IPS-NIHi11 (cell line): Measurements from ENCODE around the gene SIPA1L3.
A peak's percentile ranks its signal among the peaks of the same experiment; 100 is the strongest.

ENCODE experiments used
- DNase-seq: peaks from one replicate; pipeline ENCODE4 v3.0.0; 2012; ENCODE audit warnings: mixed read lengths, low spot score

Gene SIPA1L3

DNA sequence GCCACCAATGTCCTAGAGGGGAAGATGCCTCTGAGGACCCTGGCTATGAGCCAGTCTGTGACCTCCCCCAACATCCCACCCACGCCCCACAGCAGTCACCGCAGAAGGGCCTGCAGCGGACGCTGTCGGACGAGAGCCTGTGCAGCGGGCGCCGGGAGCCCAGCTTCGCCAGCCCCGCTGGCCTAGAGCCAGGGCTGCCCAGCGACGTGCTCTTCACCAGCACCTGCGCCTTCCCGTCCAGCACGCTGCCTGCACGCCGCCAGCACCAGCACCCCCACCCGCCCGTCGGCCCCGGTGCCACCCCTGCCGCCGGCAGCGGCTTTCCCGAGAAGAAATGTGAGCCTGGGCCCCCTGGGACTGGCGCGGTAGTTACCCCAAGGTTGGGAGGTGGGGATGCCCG is 286.4 kb downstream of the SIPA1L3 start:
- DNase-seq = no peak

DNA sequence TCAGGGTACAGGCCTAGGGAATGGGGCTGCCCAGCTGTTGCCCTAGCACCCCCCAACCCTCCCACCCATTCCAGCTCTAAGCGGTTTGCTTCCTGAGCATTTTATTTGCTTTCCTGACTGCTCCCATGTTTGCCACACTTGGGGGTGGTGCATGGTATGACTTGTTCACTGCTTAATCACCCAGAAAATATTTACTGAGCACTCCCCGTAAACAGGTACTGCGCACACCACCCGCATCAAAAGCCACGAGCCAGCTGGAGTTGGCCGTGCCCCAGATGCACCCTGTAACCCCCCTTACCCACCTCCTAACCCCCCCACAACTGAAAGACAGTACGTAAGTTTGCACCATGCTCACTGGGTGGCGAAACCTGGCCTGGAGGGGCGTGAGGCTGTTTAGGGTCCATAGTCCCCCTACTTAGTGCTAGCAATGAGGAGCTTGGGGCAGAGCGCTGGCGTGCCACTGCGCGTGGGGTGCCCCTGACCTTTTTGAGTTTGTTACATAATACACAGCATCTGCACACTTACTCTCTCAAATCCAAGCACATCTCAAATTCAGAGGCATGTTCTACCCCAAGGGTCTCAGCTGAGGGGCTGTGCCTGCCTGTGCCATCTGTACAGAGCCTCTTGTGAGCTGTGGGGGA is 287.2 kb downstream of the SIPA1L3 start:
- DNase-seq = no peak

DNA sequence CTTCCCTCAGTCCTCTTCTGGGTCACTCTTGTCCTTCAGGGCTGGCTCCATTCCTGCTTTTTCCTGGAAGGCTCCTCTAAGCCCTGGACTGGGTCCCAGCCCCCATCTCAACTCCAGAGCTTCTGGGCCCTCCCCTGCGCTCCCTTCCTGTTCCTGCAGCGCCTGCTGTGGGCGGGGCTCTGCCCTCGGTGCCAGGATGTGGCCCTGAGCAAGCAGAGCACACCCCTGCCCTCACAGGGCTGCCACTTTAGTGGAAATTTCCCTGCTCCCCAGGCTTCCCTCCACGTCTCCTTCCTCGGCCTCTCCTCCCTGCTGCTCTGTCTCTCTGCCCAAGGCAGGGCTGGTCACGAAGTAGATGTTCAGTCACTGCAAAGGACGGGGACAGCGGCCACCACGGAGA is 288.2 kb downstream of the SIPA1L3 start:
- DNase-seq = peak; percentile 7

DNA sequence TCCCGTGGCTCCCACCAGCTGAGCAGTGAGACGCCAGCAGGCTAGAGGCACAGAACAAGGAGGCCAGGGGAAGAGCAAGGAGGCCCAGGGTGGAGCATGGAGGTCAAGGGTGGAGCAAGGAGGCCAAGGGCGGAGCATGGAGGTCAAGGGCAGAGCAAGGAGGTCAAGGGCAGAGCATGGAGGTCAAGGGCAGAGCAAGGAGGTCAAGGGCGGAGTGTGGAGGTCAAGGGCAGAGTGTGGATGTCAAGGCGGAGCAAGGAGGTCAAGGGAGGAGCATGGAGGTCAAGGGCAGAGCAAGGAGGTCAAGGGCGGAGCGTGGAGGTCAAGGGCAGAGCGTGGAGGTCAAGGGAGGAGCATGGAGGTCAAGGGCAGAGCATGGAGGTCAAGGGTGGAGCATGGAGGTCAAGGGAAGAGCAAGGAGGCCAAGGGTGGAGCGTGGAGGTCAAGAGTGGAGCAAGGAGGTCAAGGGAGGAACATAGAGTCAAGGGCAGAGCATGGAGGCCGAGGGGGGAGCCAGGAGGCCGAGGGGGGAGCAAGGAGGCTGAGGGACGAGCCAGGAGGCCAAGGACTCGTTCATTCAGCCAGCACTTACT is 289.3 kb downstream of the SIPA1L3 start:
- no peak for DNase-seq

DNA sequence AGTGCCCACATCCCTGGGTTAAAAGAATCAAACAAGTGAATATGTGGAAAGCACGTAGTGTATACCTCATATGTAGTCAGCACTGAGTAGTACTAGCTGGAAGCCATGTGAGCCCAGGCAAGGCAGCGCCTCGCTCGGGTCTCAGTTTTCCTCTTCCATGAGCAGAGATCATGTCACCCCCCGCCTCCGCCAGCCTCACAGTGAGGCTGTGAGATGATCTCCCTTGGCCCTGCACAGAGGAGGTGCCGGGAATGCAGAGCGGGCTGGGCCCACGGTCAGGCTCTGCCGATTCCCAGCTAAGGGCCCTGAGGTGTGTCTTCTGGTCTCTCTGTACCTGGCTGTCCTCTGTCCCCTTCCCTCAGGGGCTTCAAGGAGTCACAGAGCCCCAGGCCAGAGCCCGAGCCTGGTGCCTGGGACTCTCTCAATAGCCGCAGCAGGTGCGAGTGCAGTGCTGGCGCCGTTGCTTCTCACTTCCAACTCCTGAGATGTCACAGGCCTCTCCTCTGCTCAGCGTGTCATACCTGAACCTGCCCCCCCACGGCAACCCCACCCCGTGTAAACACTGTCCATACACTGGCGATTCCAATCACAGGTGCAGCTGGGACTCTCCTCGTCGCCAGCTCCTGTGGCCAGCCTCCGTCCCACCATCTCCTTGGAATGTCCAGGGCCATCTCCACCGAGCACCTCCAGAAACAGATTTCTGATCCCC is 290.1 kb downstream of the SIPA1L3 start:
- DNase-seq = no peak

DNA sequence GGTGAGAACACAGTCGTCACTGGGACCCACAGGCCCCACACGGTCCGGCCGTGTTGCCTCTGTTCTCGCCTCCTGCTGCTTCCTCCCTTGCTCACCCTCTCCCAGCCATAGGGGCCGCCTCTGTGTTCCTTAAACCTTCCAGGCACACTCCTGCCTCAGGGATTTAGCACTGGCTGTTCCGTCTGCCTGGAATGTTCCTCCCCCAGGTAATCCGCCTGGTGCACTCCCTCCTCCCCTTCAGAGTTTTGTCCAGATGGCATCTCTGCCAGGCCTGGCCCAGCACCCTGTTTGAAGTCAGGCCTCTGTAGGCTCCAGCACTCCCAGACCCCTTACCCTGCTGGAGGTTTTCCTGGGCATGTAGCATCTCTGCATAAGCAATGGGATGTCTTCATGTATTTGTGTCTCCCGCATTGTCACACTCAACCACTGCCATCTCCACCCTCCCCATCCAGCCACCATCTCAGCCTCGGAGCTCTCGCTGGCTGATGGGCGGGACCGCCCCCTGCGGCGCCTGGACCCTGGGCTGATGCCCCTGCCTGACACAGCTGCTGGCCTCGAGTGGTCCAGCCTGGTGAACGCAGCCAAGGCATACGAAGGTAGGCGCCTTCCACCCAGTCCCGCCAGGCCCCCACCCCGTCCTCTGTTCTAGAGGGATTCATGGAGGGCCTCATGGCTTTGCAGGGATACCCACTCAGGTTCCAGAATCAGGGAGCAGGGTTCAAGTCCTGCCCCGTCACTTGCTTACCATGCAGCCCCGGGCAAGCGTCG is 291.1 kb downstream of the SIPA1L3 start:
- no peak for DNase-seq

DNA sequence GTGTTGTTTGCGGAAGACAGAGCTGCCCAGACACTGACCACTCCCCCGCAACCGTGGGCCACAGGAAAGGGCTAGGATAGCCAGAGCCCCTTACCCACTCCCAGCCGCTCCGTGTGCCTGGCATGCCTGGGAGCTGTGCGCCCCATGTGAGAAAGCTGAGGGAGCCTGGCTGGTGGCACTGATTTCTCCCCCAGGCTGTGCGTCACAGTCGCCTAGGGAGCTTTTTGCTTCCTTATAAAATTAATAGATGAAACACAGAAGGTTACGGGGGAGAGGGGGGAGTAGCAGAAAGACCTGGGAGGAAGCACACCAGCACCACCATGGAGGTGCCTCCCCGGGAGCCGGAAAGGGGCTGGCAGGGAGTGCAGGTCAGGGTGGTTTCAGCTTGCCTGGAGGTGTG is 292.3 kb downstream of the SIPA1L3 start:
- no peak for DNase-seq

DNA sequence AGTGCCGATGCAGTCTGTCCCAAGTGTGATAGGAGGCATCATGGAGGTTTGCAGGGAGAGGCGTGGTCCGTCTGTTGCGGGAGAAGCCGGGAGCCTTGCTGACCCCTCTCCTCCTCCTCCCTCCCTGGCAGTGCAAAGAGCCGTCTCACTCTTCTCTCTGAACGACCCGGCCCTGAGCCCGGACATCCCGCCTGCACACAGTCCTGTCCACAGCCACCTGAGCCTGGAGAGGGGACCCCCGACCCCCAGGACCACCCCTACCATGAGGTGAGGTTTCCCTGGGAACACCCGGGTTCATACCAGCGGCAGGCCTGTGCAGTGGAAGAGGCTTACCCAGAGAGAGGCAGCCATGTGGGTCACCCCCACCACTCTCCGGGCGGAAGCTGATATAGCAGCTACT is 294.7 kb downstream of the SIPA1L3 start:
- no peak for DNase-seq

DNA sequence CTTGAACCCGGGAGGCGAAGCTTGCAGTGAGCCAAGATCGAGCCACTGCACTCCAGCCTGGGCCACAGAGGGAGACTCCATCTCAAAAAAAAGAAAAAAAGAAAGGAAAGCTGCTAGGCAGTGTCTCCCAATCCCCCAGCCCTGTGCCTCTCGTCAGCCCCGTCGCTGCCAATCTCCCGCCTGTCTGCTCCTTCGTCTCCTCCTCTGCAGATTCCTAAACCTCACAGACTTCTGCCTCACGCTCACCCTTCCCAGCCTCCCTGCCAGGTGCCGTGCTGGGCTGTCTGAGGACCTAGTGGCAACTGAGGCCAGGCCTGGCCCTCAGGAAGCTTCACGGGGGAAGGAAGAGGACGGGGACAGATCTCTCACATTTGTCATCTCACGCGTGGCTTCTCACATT is 295.5 kb downstream of the SIPA1L3 start:
- DNase-seq = no peak

DNA sequence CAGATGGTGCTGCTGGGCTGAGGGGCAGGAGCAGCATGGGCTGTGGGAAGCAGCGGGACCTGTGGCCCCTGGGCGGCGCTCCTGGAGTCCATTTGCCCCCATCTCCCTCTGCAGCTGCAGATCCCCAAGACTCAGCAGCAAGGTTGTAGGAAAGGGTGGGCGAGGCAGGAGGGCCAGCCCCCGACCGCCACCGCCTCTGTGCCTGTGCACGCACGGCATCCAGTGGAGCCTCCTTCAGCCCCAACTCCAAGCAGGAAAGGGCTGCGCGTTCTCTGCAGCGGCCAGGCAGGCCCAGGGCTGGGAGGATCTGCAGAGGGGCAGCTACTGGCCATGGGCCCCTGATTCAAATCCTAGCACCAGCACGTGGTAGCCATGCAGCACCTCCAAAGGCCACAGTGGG is 296.2 kb downstream of the SIPA1L3 start:
- no peak for DNase-seq

DNA sequence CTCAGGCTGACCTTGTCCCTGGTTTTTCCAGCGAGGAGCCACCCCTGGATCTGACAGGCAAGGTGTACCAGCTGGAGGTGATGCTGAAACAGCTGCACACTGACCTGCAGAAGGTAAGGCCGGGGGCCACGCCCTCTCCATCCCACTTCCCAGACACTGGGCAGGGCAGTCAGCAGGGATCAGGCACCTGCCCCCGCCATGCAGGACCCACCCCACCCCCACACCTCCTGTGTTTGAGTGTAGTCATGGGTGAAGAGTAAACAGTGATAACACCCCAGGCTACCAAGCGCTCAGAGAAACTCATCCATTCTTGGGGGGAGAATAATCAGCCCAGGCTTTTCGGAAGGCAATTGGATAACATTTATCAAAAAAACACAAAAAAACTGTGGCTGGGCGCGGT is 297.1 kb downstream of the SIPA1L3 start:
- DNase-seq = no peak

DNA sequence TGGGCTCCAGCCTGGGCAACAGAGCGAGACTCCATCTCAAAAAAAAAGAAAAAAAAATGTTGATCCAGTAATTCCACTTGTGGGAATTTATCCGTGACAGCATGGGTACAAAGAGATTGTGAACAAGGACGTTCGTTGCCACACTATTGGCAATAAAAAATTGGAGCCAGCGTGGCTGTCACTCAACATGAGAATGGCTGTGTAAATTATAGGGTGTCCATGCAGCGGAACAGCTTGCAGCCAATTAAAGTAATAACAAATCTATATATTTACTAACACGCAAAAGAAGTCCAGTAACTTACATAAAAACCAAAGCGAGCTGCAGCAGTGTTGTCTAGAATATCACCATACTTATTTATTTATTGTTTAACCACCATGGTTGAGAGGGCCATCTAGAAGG is 297.7 kb downstream of the SIPA1L3 start:
- DNase-seq = no peak

DNA sequence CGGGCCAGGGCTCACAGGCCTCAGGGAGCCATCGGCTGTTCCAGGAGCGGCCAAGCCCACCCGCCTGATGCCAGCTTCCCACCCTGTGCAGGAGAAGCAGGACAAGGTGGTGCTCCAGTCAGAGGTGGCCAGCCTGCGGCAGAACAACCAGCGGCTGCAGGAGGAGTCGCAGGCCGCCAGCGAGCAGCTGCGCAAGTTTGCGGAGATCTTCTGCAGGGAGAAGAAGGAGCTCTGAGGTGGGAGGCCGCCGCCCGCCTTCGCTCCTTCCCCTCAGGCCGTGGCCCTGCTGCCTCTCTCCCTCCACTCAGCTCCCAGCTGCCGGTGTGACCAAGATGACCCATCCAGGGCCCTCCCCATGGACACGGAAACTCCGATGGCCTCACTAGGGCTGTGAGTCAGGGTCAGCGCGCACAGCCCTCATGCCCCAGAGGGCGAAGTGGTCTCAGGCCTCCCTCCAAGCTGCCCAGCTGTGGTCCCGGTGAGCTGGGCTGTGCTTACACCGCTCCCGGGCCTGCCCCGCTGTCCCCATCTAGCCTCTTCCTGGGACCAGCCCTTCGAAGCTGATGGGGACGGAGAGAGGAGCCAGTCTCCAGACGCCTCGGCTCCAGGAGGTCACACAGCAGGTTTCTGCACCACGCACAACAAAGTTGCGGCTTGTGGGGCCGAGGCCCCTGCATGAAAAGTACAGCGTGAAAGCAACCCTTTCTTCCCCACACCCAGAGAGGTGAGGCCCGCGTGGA is 299.2 kb downstream of the SIPA1L3 start:
- no peak for DNase-seq

DNA sequence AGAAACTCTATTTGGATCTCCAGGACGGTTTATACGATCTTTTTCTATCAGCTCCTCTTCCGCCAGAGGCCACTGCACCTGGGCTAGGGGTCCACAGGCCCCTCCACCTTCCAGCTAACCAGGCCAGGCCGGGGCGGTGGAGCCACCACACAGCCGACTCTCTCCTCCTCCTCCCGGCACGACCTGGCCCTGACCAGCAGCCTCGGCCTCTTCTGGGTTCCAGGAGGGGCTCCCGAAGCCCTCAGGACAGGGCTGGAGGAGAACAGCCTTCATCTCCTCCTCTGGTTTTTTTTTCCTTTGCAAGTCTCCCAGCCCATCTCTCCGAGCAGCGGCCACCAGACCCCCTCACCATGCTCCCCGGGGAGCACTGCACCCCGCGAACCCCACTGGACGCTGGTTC is 299.9 kb downstream of the SIPA1L3 start:
- no peak for DNase-seq

DNA sequence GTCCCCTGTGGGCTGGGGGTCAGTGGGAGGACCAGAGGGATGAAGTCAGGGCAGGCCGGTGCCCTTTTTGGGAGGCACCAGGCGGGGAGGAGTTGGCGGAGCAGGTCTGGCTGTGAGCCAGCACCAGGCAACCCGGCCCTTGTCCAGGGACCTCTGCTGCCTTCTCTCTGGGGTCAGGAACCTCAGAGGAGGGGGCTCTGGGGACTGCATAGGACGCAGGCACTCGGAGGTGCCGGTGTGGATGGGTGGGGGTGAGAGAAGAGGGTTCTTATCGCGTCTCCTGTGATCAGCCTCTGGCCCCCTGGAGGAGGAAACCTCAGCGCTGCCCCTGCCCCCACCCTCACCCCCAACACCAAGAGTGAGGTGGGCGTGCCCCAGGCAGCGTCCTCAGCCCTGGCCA is 300.5 kb downstream of the SIPA1L3 start:
- DNase-seq = no peak

DNA sequence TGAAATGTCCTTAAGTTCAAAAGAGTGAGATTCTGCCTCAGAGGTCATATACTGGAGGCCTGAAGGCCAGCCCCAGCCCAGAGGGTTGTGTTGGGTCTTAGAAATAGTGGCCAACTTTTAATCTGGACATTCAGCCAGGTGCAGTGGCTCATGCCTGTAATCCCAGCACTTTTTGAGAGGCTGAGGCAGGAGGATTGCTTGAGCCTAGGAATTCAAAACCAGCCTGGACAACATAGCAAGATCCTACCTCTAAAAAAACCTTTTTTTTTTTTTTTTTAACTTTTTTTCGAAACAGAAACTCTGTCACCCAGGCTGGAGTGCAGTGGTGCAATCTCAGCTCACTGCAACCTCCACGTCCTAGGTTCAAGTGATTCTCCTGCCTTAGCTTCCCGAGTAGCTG is 301.6 kb downstream of the SIPA1L3 start:
- DNase-seq = no peak

DNA sequence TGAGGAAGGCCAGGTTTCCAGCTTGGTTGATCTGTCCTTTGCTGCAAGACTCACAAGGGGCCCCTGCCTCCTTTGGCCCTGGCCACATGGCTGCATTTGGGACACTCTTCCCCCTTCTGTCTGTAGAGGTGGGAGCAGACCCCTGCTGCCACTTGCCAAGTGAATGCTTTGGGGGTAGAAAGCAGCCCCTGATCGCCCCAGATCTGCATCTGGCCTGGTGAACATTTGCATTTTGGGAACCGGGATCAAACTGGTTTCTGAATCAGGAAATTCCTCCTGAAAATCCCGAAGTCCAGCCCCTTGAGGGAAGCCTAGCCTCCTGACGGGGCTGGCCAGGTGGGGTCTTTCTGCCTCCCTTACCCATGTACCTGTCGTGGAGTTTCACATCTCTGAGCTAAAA is 302.1 kb downstream of the SIPA1L3 start:
- no peak for DNase-seq

DNA sequence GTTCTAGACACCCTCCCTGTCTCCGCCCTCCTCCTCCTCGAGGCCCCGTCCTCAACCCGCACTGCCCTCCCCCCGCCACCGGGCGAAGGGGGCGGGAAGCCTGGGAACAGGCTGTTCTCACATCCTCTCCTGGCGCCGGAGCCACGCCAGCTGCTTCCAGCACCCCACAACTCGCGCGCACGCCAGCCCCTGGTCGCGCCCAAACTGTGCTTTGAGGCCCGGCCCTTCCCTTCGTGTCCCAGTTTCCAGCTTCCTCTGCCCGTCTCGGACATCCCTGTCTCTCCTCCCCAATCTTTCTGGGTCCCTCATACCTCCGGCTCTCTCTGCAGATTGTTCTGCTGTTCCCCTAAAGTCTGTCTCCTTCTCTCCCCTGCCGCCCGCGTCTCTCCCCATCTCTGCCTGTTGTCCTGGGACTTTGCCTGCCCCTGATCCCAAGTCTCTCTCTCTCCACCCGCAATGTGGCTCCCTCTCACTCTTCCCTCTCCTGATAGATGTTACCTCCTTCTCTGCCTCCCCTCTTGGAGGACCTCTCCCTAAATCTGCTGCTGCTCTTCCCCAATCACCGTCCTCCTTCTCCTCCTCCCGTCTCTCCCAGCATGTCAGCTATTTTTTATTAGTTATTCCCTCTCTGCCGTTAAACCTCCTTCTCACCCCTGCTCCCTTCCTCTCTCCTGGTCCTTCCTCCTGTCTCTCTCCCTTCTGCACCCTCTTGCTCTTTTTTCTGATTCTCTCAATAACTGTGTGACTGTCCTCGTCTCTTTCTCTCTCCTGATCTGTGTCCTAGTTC is 302.9 kb downstream of the SIPA1L3 start:
- no peak for DNase-seq

DNA sequence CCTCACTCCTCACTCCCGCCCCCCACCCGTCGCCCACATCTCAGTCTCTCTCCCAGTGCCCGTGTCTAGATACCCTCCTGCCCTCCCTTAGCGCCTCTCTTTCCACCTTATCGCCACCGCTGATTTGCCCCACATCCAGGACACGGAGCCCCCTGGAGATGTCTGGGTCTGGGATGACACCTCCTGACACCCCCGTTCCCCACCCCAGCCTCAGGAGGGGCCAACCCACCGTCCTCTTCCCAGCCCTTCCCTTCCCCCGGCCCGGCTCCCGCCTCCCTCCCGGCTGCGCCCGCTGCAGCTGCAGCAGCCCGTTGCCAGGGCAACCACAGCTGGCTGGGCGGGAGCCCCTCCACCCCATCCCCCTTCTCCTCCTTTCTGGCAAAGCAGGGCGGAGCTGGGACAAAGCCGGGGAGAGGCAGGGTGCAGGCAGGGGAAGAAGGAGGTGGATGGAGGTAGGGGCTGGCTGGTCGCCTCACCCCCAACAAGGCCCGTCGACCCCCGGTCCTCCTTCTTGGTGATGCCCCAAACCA is 303.5 kb downstream of the SIPA1L3 start:
- peak; percentile 90 for DNase-seq

DNA sequence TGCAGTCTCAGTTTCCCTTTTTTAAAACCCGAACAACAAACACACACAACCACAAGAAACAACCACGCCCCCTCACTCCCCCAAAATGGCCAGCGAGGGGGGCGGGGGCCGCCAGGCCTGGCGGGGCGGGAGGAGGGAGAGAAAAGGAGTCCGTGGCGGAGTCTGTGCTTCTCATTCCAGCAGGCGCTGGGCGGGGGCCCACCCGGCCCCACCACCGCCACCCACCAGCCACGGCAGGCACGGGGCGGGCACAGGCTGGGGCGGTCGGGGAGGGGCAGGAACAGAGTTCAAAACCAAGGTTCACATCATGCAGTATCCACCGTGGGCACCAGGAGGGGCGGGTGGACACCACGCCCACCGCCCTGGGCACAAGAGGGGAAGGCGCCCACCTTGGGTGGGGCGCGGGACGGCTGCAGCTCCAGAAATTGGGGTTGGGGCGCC is 304.2 kb downstream of the SIPA1L3 start:
- no peak for DNase-seq

DNA sequence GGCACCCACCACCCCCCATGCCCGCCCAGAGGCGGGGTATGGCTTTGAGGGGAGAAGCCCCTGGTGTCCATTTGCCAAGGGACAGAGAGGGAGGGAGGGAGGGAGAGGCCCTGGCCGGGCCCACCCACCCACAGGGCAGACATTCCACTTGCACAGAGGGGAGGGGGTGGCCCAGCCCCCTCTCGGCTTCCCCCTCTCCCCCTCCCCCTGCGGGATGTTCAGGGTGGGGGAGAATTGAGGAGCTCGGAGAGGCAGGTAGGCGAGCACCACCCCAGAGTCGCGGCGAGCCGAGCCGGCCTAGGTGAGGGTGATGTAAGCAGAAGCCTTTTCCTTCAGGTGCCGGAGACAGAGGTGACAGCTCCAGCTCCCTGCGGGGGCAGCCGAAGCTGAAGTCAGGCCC is 304.8 kb downstream of the SIPA1L3 start:
- DNase-seq = no peak
